SK-N-MC (cell line): ENCODE data around the gene ECHS1.
A peak's percentile ranks its signal among the peaks of the same experiment; 100 is the strongest.

Experiments
- DNase-seq: peaks from one replicate; pipeline ENCODE4 v3.0.0-alpha.2; 2011; ENCODE audit warnings: low read depth, low spot score
- H3K27ac ChIP-seq: fragments of 200-600 bp; sonication (generic); 2 replicates; pipeline ENCODE4 v1.5.1; 2016; ENCODE audit warnings: mixed run types
- H3K36me3 ChIP-seq: fragments of 200-600 bp; sonication (generic); 2 replicates; pipeline ENCODE4 v1.6.1; 2017; ENCODE audit warnings: antibody characterized with exemption, low read length, mixed read lengths; ENCODE audit not compliant: insufficient read depth
- H3K4me3 ChIP-seq: fragments of 200-600 bp; sonication (generic); 2 replicates; pipeline ENCODE4 v1.5.1; 2016
- H3K9ac ChIP-seq: fragments of 200-600 bp; sonication (generic); 2 replicates; pipeline ENCODE4 v1.8.0; 2017; ENCODE audit warnings: mixed run types, mixed read lengths; ENCODE audit not compliant: insufficient read length
- H3K9me3 ChIP-seq: fragments of 200-600 bp; sonication (generic); 2 replicates; pipeline ENCODE4 v1.6.1; 2017; ENCODE audit warnings: low read depth, mild to moderate bottlenecking, antibody characterized with exemption, low read length, moderate library complexity, mixed read lengths
- EZH2 ChIP-seq: fragments of 200-600 bp; sonication (generic); IDR thresholded peaks from one replicate; pipeline ENCODE4 v1.6.1; 2017; ENCODE audit warnings: antibody characterized with exemption
- FOXP2 ChIP-seq: optimal IDR thresholded peaks from 2 replicates; pipeline ENCODE3; 2011; ENCODE audit warnings: mild to moderate bottlenecking, moderate library complexity; ENCODE audit not compliant: insufficient read depth; ENCODE audit errors: extremely low read length, control extremely low read depth
- POLR2AphosphoS5 ChIP-seq: IDR thresholded peaks from 2 replicates; pipeline ENCODE4 v1.6.1; 2012; ENCODE audit warnings: mild to moderate bottlenecking, low read depth, low read length, borderline replicate concordance

ECHS1 gene

DNA sequence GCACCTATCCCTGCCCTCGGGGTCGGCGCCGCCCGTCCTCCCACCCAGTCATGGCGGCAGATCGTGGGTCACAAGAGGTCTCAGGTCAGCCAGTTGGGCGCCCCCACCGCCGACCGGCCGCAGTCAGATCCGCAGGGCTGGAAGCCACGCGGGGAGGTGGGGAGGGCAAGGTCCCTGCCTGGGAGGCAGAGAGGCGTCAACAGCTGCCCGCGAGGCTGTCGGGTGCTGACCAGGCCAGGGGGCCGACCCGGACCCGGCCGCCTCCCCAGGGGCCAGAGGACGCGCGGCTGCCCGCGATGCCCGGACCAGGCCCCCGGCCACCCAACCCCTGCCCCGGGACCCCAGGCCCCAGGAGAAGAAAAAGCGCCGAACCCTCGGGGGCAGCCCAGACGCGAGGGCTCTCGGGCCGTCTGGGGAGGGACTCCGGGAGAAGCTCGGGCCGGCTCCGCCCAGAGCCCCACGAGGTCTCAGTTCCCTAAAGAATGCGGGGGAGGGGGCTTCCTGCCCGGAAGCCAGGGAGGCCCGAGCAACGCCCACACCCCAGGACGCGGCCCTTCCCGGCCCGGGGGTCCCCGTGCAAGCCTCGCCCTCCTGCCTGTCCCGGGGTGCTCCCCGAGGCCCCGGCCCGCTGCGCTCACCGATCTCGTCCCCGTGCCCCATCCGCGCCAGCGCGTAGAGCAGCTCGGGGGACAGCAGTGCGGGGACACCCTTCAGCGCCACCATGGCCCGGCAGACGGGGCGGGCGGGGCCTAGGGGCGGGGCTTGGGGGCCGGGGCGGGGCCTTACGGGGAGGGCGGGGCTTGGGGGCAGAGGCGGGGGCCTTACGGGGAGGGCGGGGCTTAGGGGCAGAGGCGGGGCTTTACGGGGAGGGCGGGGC, 15.6 kb downstream of the ECHS1 start, which contains the start of gene FUOM:
TSS of gene FUOM (minus strand) at position 735 of the 877 bp plus-strand sequence. CDS start at position 723, 12 bp downstream.
- Histone ChIP-seq H3K9me3 (no peaks in the 10 kb centered on the region), H3K27ac (no peak within 1 kb of the TSS), H3K4me3 (peak within 1 kb of the TSS; percentile 80), H3K9ac (peak within 1 kb of the TSS; percentile 76), H3K36me3 (no peaks in the 10 kb centered on the region)
- no peak for DNase-seq
- peak; percentile 53; the same call in 1 of the 2 replicates for TF ChIP-seq POLR2AphosphoS5
- no peak for TF ChIP-seq EZH2

DNA sequence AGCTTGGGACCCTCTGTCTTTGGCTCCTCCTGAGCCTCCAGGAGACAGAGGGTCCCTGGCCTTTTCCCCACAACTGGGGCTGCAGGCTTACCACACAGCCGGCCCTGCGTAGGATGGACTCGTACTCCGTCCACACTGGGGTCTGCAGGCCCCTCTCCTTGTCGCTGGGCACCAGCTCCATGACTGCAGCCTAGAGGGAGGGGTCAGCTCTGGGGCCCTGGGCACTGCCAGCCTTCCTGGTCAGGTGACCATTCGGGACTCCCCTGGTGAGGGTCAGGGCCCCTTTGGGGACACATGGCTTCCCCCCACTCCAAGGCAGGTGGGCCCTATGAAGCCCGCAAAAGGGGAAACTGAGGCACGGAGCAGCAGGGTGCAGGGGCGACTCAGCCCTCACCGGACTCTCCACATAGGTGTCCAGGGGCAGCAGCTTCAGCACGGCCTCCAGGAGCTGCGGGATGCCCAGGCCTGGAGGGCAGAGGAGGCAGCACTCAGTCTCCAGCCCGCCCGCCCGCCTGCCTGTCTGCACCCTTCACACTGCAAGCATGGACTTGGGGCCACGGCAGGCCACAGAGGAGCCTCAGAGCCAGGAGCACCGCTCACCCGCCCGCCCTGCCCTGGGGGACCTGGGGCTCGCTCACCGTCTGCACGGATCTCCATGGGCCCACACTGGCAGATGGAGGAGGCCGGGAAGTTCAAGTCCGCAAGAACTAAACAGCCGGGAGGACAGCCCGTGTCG, 16.4 kb downstream of the ECHS1 start:
- peak overlapping the region; percentile 76 for H3K9ac ChIP-seq
- no peak overlapping the region for H3K27ac ChIP-seq
- H3K9me3 ChIP-seq: no peaks in the 10 kb centered on the region
- H3K36me3 ChIP-seq: no peaks in the 10 kb centered on the region
- TF ChIP-seq FOXP2 (no peak), POLR2AphosphoS5 (no peak), EZH2 (no peak)
- peak overlapping the region; percentile 80 for H3K4me3 ChIP-seq
- no peak for DNase-seq

DNA sequence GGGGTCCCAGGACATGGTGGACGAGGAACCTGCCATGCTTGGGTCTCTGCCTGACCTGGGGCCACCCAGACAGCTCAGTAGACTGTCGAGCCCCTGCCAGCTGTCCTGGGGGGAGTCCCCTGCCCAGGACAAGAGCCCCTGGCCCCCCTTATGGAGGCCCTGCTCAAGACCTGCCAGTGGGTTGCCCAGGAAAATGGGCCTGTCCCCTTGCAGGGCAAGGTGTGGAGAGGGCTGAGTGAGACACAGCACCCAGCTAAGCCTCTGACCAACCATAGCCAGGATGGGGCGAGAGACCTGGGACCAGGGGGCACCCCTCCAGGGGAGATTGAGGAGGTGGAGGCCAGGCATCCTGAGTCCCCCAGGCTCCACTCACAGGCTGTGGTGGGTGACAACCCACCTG, 17.2 kb downstream of the ECHS1 start:
- no peaks in the 10 kb centered on the region for H3K9me3 ChIP-seq
- no peak overlapping the region for H3K27ac ChIP-seq

DNA sequence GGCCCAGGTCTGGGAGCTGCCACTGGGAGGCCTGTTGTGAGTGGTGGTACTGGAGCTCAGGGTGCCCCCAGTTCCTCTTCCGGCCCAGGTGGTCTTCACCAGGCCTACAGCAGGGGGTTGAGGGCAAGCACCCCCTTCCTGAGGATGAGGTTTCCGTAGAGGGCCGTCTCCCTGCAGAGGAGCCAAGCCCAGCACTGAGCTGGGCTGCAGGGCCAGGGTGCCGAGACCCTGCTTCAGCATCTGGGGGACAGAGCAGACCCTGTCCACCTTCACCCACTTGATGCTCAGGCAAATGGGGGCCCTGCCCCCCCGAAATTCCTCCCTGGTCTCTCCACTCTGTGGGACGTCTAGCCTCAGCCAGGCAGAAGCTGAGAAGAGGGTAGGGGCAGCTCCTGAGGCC, 17.9 kb downstream of the ECHS1 start:
- H3K9me3 ChIP-seq: no peaks in the 10 kb centered on the region
- no peak for DNase-seq
- no peak for TF ChIP-seq EZH2
- no peak for TF ChIP-seq FOXP2
- TF ChIP-seq POLR2AphosphoS5: no peak
- no peak overlapping the region for H3K9ac ChIP-seq
- H3K36me3 ChIP-seq: no peaks in the 10 kb centered on the region
- no peak overlapping the region for H3K27ac ChIP-seq
- H3K4me3 ChIP-seq: no peak overlapping the region

More for the DNA sequence above, 17.2 kb downstream of the ECHS1 start:
- no peak for DNase-seq
- H3K36me3 ChIP-seq: no peaks in the 10 kb centered on the region
- no peak overlapping the region for H3K4me3 ChIP-seq
- TF ChIP-seq POLR2AphosphoS5: no peak
- TF ChIP-seq FOXP2: no peak
- no peak for TF ChIP-seq EZH2
- H3K9ac ChIP-seq: no peak overlapping the region

DNA sequence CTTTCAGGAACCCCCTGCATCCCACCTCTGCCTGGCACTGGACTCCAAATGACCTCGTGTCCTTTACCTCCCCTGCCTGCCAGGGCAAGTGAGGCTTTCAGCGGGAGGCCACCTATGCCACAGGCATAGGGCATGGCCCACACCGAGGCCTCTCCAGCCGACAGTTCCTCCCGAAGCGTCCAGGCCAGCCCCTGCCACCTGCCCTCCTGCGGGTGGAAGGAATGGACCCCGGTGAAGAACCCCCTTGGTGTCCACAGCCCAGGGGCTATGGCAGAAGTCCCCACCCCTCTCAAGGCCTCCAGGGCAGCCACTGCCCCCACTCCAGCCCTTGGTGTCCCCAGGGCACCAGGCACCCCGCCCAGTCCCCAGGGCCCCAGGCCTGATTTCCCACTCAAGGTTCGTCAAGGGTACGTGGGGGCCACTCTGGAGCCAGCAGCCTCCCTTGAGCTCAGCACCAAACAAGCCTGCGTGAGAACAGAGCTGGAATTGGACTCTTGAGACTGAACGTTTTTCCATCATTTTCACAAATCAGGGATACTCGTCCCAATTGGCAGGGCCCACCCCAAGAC, 18.4 kb downstream of the ECHS1 start:
- TF ChIP-seq POLR2AphosphoS5 (no peak), EZH2 (no peak), FOXP2 (no peak)
- Histone ChIP-seq H3K27ac (no peak overlapping the region), H3K36me3 (no peaks in the 10 kb centered on the region), H3K9me3 (no peaks in the 10 kb centered on the region), H3K4me3 (no peak overlapping the region), H3K9ac (no peak overlapping the region)
- DNase-seq: no peak

DNA sequence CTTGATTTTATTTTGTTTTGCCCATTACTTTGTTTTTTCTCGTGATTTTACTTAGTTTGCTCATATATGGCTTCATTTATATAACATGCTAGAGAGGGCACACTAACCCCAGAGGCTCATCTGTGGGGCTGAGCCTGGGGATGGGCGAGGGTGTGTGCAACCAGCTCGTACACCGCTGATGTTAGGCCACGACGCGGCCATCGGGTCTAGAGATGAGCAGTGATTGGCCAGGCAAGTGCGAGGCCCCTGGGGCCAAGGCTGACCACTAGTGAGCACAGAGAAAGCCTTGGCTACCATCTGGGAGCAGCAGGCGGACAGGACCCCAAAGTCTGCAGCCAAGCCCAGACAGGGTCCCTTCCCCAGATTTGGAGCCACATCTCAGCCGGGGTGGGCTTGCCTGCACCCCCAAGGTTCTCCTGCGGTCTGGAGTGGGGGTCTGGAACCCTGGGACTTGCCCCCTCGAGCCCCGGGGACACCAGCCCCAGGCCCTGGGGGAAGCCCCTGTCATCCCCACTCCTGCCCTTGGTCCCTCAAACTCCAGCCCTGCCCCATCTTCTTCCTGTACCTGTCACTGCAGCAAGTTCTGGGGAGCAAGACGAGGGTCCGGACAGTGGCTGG, 19.1 kb downstream of the ECHS1 start:
- Histone ChIP-seq H3K27ac (no peak overlapping the region), H3K9ac (no peak overlapping the region), H3K36me3 (no peaks in the 10 kb centered on the region), H3K4me3 (no peak overlapping the region), H3K9me3 (no peaks in the 10 kb centered on the region)
- TF ChIP-seq EZH2 (no peak), POLR2AphosphoS5 (no peak), FOXP2 (no peak)
- DNase-seq: no peak

DNA sequence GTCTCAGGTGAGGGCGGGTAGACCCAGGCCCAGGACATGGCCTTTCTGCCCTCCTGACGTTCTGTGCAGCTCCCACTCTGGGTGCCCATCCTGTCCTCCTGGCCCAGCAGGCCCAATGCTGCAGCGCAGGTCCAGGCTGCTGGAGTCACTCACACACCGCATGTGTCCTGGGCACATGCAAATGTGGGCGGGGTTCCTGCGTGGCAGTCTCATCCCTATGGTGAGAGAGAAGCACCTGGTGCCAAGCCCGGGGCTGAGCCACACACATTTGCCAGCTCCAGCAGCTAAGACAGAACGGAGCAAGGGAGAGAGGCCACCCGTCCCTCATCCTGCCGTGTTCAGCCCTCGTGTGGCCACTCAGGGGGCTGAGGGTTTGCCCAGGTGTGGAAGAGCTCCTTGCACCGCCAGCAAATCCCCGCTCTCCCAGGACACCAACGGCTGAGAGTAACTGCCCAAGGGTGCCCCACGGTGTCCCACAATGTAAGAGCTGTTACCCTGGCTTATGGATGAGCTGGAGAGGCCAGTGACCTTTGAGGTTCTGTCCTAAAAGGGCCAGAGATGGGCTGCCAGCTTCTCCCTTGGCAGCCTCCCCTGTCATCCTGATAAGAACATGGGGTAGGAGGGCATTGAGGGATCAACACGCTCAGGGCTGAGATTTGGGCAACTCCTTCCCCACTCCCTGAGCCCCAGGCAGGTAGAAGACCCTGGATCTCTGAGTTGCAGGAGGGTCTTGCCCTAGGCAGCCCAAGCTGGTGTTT, 19.8 kb downstream of the ECHS1 start:
- Histone ChIP-seq H3K36me3 (no peaks in the 10 kb centered on the region), H3K27ac (no peak overlapping the region), H3K9me3 (no peaks in the 10 kb centered on the region), H3K9ac (no peak overlapping the region), H3K4me3 (no peak overlapping the region)
- no peak for DNase-seq
- TF ChIP-seq FOXP2: no peak
- no peak for TF ChIP-seq EZH2
- no peak for TF ChIP-seq POLR2AphosphoS5
